ENCODE measurements around the gene UTP18.
"Not testable (repeated sequence)": the region's sequence is repeated elsewhere in the genome, so short reads cannot be mapped to it uniquely, and the experiment has no call there.

UTP18 gene

DNA sequence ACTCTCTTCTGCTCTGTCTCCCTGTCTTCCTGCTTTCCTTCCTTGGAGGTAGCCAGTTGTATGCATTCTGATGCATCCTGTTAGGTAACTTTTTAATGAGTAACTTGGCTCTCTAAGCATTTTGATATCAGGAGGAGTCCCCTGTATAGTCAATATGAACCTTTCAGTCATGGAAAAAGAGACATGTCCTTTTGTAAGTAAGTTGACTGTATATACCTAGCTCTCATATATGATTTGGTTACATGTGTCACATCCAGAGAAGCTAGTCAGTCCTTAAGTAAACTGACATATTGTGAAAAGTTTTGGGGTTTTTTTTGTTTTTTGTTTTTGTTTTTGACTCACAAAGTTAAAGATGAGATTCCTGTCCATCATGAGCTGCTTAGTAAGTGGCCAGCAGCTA is 18.8 kb downstream of the UTP18 start:
- DNase-seq (ENCODE audit: insufficient read length, low spot score) (no peak), FAIRE-seq (no peak)
- no peak for TF ChIP-seq SPI1 (IDR thresholded peaks at IDR 0.05; ENCODE audit: low read depth, low read length)
- no peak for TF ChIP-seq PAX5 (IDR thresholded peaks at IDR 0.05; ENCODE audit: insufficient read depth, low read length, severe bottlenecking)
- no peak for TF ChIP-seq POU2F2 (IDR thresholded peaks at IDR 0.05; ENCODE audit: low read depth, low read length)
- no peak for TF ChIP-seq POLR2A (IDR thresholded peaks at IDR 0.05; ENCODE audit: low read depth, low read length)
- no peak for TF ChIP-seq TAF1 (IDR thresholded peaks at IDR 0.05; ENCODE audit: low read depth, low read length)
- no peak for TF ChIP-seq POLR2AphosphoS5 (IDR thresholded peaks at IDR 0.05; ENCODE audit: low read depth, low read length)

DNA sequence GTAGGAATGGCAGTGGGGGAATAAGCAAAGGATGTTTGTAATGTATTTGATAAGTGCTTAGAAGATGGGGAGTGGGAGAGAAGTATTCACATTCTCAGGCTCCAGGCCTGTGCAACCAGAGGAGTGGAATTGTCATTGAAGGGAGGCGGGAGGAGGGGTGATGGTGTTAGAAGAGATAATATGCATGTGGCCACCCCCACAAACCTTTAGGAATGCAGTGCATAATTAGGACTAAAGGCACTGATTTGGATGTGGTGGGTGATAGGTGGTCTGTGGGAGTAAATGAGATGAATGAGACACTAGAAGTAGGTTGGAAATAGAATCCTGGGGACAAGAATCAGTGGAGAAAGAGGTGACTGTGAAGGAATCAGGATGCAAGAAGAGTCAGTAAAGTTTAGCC is 27.1 kb downstream of the UTP18 start:
- FAIRE-seq (no peak), DNase-seq (ENCODE audit: insufficient read length, low spot score) (no peak)
- TF ChIP-seq PAX5 (IDR thresholded peaks at IDR 0.05; ENCODE audit: insufficient read depth, low read length, severe bottlenecking), result no peak
- no peak for TF ChIP-seq TAF1 (IDR thresholded peaks at IDR 0.05; ENCODE audit: low read depth, low read length)
- no peak for TF ChIP-seq POLR2A (IDR thresholded peaks at IDR 0.05; ENCODE audit: low read depth, low read length)
- TF ChIP-seq POLR2AphosphoS5 (IDR thresholded peaks at IDR 0.05; ENCODE audit: low read depth, low read length), result no peak
- no peak for TF ChIP-seq SPI1 (IDR thresholded peaks at IDR 0.05; ENCODE audit: low read depth, low read length)
- no peak for TF ChIP-seq POU2F2 (IDR thresholded peaks at IDR 0.05; ENCODE audit: low read depth, low read length)

DNA sequence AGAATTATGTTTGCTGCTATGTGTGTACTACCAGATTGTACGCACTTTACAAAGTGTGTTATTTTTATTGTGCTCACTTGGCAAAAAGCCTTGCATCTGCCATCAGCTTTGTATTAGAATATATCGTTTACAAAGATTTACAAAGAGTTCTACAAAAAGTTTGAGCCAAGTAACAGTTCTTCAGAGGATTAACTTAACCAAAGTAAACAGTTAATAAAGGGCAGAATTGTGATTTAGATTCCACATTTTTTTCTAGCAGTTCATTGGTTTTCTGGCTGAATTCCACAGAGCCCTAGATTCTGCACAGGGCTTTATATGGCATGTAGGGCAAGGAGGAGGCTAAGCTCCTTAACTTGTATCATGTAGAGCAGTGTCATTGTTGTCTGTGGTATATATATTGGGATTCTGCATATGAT is 29.4 kb downstream of the UTP18 start:
- TF ChIP-seq POLR2A (IDR thresholded peaks at IDR 0.05; ENCODE audit: low read depth, low read length), result no peak
- no peak for TF ChIP-seq TAF1 (IDR thresholded peaks at IDR 0.05; ENCODE audit: low read depth, low read length)
- no peak for TF ChIP-seq SPI1 (IDR thresholded peaks at IDR 0.05; ENCODE audit: low read depth, low read length)
- TF ChIP-seq PAX5 (IDR thresholded peaks at IDR 0.05; ENCODE audit: insufficient read depth, low read length, severe bottlenecking), result no peak
- no peak for TF ChIP-seq POLR2AphosphoS5 (IDR thresholded peaks at IDR 0.05; ENCODE audit: low read depth, low read length)
- no peak for TF ChIP-seq POU2F2 (IDR thresholded peaks at IDR 0.05; ENCODE audit: low read depth, low read length)
- FAIRE-seq (no peak), DNase-seq (ENCODE audit: insufficient read length, low spot score) (no peak)

DNA sequence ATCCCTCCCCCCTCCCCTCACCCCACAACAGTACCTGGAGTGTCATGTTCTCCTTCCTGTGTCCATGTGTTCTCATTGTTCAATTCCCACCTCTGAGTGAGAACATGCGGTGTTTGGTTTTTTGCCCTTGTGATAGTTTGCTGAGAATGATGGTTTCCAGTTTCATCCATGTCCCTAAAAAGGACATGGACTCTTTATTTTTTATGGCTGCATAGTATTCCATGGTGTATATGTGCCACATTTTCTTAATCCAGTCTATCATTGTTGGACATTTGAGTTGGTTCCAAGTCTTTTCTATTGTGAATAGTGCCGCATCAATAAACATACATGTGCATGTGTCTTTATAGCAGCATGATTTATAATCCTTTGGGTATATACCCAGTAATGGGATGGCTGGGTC is 34.0 kb downstream of the UTP18 start:
- not testable (repeated sequence) for FAIRE-seq; DNase-seq (ENCODE audit: insufficient read length, low spot score)

DNA sequence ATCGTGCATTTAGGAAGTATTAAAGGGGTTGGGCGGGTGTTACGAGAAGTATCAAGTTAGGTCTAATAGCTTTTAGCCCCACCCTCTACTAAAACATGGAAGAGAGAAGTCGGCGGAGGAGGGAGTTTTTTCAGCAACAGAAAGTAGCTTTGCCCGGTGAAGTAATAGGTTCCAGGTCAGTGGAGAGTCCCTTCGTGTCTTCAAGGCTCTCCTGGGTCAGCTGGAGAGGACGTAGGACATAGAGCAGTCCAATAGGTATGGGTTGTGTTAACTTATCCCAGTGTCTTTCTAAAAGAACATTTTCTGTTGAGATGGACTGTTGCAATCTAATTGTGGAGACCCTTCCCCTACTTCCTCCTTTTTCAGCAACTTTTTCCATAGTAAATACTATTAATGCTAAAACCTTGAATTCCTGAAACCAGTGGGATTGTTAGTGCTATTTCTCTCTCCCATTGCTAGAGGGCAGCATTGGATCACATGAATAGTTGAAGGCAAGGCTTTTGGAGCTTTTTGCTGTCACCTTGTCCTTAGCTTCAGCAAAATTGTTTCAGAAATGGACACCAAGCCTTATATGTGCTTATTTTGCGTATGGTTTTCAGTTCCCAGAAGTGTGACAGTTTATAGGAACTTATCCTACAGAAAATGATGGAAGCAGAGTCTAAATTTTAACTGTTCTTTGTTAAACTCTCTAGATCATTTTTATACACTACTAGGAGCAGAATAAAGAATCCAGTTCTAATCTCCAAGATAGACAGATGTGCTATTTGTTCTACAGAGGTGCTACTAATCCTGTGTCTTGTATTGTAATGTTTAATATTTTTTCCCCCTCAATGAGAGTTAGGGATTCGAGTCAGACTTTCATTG is 38.4 kb downstream of the UTP18 start:
- FAIRE-seq, result no peak
- no peak for DNase-seq (ENCODE audit: insufficient read length, low spot score)

DNA sequence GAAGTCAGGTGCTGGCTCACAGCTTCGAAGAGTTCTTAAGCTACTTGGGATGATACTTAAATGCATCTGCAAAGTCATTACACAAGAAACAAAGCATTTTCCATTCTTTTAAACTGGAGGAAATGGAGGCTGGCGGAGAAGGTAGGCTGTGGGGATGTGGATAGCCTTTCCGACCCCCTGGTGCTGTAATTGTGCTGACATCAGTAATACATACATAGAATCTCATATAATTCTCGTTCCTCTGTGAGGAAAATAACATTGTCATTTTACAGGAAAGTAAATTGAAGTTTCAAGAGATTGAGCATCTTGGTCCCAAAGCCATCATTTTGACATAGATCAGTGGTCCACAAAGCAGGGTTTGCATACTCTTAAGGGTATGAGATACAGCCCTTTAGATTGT is 39.5 kb downstream of the UTP18 start:
- TF ChIP-seq SPI1 (IDR thresholded peaks at IDR 0.05; ENCODE audit: low read depth, low read length), result no peak
- no peak for TF ChIP-seq POLR2AphosphoS5 (IDR thresholded peaks at IDR 0.05; ENCODE audit: low read depth, low read length)
- TF ChIP-seq POU2F2 (IDR thresholded peaks at IDR 0.05; ENCODE audit: low read depth, low read length), result no peak
- TF ChIP-seq TAF1 (IDR thresholded peaks at IDR 0.05; ENCODE audit: low read depth, low read length), result no peak
- no peak for DNase-seq (ENCODE audit: insufficient read length, low spot score)
- no peak for FAIRE-seq

More for the DNA sequence above, 38.4 kb downstream of the UTP18 start:
- TF ChIP-seq POLR2AphosphoS5 (IDR thresholded peaks at IDR 0.05; ENCODE audit: low read depth, low read length) (no peak; the same call in 1 of the 2 replicates), POU2F2 (IDR thresholded peaks at IDR 0.05; ENCODE audit: low read depth, low read length) (no peak), TAF1 (IDR thresholded peaks at IDR 0.05; ENCODE audit: low read depth, low read length) (no peak), POLR2A (IDR thresholded peaks at IDR 0.05; ENCODE audit: low read depth, low read length) (no peak), SPI1 (IDR thresholded peaks at IDR 0.05; ENCODE audit: low read depth, low read length) (no peak), PAX5 (IDR thresholded peaks at IDR 0.05; ENCODE audit: insufficient read depth, low read length, severe bottlenecking) (no peak)

DNA sequence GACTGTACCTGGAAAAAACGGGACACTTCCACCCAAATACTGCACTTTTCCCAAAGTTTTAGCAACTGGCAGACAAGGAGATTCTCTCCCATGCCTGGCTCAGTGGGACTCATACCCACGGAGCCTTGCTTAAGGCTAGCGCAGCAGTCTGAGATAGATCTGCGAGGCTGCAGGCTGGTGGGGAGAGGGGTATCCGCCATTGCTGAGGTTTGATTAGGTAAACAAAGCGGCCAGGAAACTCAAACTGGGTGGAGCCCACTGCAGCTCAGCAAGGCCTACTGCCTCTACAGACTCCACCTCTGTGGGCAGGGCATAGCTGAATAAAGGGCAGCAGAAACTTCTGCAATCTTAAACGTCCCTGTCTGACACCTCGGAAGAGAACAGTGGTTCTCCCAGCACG is 44.8 kb downstream of the UTP18 start:
- TF ChIP-seq POU2F2 (IDR thresholded peaks at IDR 0.05; ENCODE audit: low read depth, low read length) (no peak), POLR2A (IDR thresholded peaks at IDR 0.05; ENCODE audit: low read depth, low read length) (no peak), TAF1 (IDR thresholded peaks at IDR 0.05; ENCODE audit: low read depth, low read length) (no peak), POLR2AphosphoS5 (IDR thresholded peaks at IDR 0.05; ENCODE audit: low read depth, low read length) (no peak), PAX5 (IDR thresholded peaks at IDR 0.05; ENCODE audit: insufficient read depth, low read length, severe bottlenecking) (no peak), SPI1 (IDR thresholded peaks at IDR 0.05; ENCODE audit: low read depth, low read length) (no peak)
- DNase-seq (ENCODE audit: insufficient read length, low spot score), result no peak
- FAIRE-seq, result no peak

DNA sequence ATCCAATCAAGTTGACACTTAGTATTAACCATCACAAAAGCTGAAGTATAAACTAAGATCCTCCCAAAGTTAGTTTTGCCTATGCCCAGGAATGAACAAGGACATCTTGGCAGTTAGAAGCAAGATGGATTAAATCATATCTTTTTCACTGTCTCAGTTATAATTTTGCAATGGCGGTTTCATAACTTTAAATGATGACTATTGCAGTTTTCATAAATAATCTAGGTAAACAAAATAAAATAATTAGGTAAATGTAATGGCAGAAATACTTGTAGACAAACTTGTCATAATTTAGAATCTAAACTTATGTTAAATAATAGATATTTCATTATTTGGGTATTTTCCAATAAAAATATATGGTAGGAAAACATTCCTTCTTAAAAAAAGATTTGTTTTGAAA is 51.7 kb downstream of the UTP18 start:
- FAIRE-seq; DNase-seq (ENCODE audit: insufficient read length, low spot score): not testable (repeated sequence)

DNA sequence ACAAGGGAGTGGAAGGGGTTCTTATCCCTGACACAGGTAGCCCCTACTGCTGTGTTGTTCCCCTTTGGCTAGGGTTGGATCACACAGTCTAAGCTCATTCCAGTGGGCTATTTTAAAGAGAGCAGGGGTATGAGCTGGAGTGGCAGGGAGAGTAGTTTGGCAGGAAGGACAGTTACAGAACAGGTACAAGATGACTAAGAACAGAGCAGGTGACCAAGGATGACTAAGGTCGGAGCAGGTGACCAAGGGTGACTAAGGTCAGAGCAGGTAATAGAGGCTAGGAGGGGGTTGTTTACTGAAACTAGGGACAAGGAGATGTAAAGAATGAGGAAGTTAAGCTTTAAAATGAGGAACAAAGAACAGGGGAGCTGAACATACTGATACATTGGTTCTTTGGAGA is 58.8 kb downstream of the UTP18 start:
- DNase-seq (ENCODE audit: insufficient read length, low spot score) (no peak), FAIRE-seq (no peak)
- TF ChIP-seq PAX5 (IDR thresholded peaks at IDR 0.05; ENCODE audit: insufficient read depth, low read length, severe bottlenecking), result no peak
- no peak for TF ChIP-seq POU2F2 (IDR thresholded peaks at IDR 0.05; ENCODE audit: low read depth, low read length)
- no peak for TF ChIP-seq POLR2AphosphoS5 (IDR thresholded peaks at IDR 0.05; ENCODE audit: low read depth, low read length)
- TF ChIP-seq TAF1 (IDR thresholded peaks at IDR 0.05; ENCODE audit: low read depth, low read length), result no peak
- TF ChIP-seq POLR2A (IDR thresholded peaks at IDR 0.05; ENCODE audit: low read depth, low read length), result no peak
- TF ChIP-seq SPI1 (IDR thresholded peaks at IDR 0.05; ENCODE audit: low read depth, low read length), result no peak

DNA sequence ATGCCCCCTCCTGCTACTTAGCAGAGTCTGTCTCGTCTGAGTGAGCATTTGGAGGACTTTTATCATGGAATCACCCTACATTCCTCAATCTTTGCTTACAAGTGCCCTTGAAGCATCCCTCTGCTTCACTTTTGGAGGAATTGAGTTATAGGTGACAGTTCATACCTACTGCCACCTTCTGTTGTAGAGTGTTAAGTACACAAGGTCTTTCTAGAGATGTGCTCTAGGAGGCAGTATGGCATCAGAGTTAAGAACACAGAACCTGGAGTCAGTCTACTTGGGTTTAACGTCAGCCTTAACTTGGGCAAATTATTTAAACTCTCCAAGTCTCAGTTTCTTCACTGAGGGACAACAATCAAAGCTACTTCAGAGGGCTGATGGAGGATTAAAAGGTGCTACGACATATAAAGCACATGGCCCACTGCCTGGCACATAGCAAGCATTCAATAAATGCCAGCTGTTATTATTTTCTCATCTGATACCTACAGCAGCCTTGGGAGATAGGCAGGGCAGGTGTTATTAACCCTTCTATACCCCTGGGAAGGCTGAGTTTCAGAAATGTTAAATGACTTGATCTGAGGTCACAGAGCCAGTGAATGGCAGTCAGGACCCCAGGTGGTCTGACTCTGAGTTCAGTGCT is 62.2 kb downstream of the UTP18 start:
- DNase-seq (ENCODE audit: insufficient read length, low spot score) (no peak), FAIRE-seq (peak; percentile 75)
- TF ChIP-seq POU2F2 (IDR thresholded peaks at IDR 0.05; ENCODE audit: low read depth, low read length), result no peak
- TF ChIP-seq POLR2A (IDR thresholded peaks at IDR 0.05; ENCODE audit: low read depth, low read length), result no peak
- no peak for TF ChIP-seq TAF1 (IDR thresholded peaks at IDR 0.05; ENCODE audit: low read depth, low read length)
- no peak for TF ChIP-seq POLR2AphosphoS5 (IDR thresholded peaks at IDR 0.05; ENCODE audit: low read depth, low read length)
- TF ChIP-seq PAX5 (IDR thresholded peaks at IDR 0.05; ENCODE audit: insufficient read depth, low read length, severe bottlenecking), result no peak
- no peak for TF ChIP-seq SPI1 (IDR thresholded peaks at IDR 0.05; ENCODE audit: low read depth, low read length)

Data from GM12891 (cell line).